Activated T-cell treated with anti-CD3 and anti-CD28 coated beads, Interleukin-2, amount 50 U/mL, for 1 hour (primary cell): ENCODE results near the gene NCBP2.

Experiments used
- DNase-seq: peaks from one replicate; pipeline ENCODE4 v3.0.0-alpha.2; 2020

The NCBP2 gene

DNA sequence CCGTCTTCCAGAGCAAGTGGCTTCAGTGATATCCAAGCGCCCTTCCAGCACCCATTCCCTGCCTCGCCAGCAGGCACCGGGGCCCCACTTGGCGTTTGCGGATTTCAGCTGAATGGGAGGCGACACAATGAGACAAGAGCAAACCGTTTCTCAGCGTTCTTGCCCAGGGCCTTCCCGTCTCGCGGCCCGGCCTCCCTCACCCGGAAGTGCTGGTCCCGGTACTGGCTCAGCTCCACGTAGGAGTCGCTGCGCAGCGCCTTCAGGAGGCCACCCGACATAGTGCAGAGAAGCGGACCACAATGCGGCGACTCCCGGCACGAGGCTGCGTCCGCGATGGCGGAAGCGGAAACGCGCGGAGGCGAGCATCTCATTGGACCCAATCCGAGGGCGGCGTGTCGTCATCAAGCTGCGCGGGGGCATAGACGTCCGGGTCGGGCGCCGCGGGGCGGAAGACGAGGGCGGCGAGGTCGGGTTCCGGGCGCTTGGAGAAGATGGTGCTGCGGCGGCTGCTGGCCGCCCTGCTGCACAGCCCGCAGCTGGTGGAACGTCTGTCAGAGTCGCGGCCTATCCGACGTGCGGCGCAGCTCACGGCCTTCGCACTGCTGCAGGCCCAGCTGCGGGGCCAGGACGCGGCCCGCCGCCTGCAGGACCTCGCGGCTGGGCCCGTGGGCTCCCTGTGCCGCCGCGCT is at the start of gene NCBP2:
Gene NCBP2, minus strand, starts transcription at position 303 of the 689 bp plus-strand sequence. Its CDS starts 25 bp downstream, at position 278.
- peak; percentile 99 for DNase-seq

DNA sequence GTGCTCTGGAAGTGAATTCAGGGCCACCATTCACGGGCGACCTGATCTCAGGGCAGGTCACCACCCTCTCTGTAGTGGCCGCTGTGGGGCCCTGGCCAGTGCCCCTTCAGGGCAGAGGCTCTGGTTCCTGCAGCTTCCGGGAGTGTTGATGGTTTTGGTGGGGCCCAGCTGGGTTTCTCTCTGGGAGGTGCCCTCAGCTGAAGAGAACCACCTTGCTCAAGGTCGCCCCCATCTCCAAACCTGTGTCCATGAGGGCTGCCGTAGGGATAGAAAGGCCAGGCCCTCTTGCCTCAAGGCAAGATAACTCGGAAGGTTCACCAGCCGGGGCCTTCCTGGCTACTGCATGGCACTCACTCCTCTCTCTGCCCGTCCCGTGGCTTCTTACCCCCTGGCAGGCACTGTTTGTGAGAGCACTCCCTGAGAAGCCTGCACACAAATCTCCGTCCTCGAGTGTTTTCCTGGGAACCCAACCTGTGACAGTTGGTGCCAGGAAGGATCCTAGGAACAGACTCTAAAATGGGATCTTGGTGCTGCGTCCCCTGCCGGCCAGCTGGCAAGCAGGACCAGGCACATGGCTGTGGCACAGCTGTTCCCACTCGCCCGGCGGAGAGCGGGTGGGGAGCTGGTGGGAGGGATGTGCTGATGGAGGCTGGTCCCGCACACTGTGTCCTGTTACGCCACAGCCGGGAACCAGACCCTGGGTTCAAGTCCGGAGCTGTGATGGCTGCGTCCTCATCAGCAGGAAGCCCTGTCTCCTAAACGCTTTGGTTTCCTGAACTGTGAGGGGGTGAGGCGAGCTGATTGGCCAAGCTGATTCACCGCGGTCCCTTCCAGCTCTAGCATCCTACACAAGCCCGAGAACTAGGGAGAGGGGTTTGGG is 49.5 kb upstream of the NCBP2 start:
- no peak for DNase-seq

DNA sequence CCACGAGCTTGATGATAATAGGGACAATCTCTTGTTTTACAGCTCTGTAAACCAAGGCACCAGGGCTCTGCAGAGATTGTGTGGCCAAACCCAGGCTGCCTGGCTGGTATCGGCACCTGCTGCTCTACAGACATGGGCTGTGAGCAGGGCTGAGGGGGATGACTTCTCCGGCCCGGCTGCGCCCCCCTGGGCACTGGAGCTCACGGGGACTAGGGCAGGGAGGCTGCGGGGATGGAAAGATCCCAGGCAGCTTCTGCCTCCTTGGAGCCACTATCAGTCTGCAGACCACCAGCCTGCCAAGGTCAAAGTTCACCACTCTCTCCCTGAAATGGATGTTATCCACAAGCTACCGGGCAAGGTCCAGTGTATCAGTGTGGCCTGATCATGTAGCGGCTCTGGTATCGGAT is 48.3 kb upstream of the NCBP2 start:
- no peak for DNase-seq

DNA sequence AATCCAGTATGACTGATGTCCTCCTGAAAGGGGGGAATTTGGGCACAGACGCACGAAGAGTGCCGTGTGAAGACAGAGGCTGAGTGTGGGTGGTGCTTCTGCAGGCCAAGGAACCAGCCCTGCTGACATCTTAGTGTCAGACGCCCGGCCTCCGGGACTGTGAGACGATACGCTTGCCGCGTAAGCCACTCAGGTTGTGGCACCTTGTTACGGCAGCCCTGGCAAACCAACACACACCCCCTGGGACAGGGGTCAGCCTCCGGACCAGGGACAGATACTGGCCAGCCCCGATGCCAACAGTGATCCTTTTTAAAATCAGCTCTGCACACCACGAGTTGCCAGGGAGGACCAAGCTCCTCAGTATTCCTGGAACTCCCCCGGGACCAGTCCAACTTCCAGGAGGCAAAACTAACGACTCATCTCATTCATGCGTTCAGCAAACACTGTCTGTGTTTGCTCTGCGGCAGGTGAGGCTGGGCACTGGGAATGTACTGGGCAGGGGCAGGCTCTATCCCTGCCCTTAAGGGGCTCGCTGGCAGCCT is 47.5 kb upstream of the NCBP2 start:
- no peak for DNase-seq

DNA sequence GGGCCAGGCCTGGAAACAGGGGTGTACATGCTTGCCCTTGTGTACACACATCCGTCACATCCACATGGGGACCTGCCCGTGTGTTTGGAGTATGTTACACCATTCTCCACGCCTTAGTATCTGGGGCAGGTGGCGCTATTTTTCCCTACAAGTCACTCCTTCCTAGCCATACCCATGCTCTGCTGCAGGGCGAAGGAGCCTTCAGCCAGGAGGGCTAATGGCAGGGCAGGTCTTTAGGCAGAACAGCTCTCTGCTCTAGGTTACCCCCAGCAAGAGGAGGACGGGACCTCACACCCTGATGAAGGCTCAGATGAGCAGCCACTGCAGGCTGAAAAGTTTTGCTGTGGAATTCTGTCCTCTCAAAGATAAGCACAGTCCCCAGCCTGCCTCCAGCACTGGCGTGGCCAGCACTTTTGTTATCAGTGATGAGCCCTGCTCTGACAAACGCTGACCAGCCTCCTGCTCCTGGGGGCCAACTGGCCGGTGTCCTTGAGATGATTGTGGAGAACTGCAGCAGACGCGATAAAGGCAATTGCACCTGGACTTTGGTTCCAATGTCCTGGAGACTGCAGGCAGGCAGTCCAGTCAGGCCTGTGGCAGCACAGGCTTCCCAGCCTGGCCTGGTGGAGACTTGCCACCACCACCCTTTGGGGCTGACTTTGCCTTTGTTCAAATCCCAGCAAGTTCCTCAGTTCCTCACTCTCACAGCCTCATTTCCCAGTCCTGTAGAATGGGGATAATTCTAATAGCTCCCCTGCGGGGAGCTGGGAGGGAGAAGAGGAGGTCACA is 46.1 kb upstream of the NCBP2 start:
- no peak for DNase-seq

DNA sequence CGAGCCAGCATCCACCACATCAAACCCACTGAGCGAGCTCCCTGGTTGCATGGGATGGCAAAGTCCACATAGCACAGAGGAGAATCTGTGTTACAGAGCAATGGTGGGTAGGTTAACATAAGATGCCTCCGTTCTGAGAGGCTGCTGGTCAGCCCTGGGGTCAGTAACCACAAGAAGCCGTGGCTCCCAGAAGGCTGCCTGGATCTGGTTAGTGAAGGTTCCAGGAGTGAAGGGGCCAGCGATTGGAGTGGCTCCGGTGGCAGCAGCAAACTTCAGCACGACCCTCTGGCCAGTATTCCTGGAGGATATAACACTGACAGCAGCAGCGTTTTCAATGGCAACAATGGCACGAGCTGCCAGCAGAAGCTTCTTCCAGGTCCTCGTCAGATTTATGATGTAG is 44.7 kb upstream of the NCBP2 start:
- DNase-seq: no peak

DNA sequence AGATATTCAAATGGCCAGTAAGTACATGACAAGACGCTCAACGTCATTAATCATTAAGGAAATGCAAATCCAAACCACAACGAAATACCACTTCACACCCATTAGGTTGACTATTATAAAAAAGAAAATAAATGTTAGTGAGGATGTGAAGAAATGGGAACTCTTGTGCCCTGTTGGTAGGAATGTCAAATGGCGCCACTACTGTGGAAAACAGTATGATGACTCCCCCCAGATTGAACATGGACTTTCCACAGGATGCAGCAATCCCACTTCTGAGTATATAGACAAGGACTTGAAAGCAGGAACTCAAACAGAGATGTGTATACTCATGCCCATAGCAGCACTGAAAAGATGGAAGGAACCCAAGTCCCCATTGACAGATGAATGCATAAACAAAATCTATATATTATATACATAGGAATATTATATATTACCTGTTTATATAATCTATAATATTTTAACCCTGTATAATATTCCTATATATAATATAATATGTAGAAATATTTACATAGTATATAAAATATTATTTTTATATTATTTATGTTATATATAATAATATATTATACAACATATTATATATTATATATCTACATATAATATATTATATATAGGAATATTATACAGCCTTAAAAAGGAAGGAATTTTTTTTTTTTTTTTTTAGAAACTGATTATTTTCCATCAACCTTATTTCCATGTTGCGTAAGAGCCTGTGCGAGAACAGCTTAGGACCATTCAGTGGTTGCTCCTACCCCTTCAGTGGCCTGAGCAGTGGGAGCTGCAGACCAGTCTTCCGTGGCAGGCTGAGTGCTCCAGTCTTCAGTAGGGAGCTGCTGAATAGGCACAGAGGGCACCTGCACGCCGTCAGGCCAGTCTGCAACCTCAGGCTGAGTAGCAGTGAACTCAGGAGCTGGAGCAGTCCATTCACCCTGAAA is 43.9 kb upstream of the NCBP2 start:
- DNase-seq: no peak

DNA sequence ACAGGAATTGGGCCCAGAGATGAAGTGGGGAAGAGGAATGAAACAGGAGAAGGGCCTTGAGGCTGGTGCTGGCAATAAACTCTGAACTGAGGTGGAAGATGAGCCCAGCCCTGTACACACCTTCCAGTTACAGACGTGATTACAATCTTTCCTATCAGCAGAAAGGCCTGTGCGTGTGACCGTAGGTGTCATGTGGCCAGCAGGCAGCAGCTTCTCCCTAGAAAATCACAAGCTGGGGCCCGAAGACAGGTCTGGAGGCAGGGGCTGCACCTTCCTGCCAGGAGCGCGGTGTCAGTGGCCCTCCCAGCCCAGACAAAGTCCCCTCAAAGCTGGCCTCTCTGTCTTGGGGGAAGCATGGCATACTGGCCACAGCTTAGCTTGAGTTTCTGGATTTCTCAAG is 43.0 kb upstream of the NCBP2 start:
- no peak for DNase-seq

DNA sequence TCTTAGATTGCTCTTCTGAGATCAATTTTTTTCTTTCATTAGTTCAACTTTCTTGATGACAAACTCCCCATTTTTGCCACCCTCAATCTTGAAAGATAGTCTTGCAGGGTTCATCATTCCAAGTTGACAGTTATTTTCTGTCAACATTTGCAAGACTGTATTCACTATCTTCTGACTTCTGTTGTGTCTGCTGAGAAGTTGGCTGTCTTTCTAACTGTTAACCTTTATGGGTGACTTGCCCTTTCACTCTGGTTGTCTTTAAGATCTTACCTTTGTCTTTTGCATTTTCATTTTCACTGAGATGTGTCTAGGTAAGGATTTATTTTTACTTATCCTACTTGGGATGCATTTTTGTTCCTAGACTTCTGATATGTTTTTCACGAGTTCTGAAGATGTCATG is 40.9 kb upstream of the NCBP2 start:
- DNase-seq: no peak

DNA sequence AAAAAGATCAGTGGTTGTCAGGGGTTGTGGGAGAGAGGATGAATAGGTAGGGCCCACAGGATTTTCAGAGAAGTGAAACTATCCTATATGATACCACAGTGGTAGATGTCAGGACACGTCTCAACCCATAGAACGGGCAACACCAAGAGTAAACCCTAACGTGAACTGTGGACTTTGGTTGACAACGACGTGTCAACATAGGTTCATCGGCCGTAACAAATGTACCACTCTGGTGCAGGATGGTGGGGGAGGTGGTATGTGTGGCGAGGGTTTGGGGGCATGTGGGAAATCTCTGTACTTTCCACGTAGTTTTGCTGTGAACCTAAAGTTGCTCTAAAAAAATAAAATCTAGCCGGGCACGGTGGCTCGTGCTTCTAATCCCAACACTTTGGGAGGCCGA is 39.3 kb upstream of the NCBP2 start:
- DNase-seq: no peak

DNA sequence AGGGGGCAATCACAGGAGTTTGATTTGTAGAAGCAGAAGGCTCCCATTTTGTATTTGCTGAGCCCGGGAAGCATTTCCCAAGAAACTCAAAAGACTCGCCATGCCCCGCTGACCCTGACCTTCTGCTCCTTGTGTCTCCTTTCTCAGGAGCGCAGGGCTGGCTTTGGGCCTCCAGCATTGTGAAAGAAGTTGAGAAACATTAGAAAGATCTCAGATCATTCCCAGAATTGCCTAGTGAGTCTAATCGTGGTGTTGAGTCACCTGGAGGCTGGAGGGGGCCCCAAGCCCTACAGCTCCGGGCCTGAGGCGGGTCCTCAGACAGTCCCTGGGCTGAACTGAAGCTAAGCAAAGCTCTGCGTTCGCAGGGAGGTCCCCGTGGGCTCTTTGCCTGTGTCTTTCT is 37.2 kb upstream of the NCBP2 start:
- DNase-seq: no peak

DNA sequence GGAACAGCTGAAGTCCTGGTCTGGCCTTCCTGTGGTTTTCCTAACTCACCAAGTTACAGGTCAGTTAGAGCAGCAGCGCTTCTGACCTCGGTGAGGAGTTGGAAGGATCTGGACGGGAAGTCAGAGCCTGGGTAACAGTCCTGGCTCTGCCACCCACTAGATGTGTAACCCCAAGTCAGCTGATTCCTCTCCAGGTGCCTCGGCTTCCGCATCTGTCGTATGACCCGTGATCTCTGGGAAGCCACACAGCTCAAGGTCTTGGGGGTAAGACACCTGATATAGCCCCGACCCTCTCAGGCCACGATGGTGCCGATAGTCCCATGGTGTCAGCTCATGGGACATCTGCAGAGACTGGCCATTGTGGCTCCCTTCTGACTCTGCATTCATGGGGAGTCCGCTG is 34.6 kb upstream of the NCBP2 start:
- DNase-seq: no peak

DNA sequence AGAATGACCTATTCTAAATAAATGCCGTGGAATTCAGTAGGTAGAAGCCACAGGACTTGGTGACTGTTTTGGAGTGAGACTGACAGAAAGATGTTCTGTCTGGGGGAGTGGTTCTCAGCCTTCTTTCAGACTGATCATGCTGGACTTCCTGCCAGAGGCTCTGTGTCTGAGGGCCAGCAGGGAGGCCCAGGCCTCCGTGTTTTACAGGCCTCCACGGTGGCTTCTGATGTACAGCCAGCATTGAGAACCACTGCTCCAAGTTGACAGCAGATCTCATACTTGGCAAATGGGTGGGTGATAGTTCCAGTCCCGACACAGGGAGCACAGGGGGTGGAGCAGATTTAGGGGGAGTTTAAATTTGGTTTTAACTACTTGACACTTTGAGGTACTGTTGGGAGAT is 33.0 kb upstream of the NCBP2 start:
- DNase-seq: no peak

DNA sequence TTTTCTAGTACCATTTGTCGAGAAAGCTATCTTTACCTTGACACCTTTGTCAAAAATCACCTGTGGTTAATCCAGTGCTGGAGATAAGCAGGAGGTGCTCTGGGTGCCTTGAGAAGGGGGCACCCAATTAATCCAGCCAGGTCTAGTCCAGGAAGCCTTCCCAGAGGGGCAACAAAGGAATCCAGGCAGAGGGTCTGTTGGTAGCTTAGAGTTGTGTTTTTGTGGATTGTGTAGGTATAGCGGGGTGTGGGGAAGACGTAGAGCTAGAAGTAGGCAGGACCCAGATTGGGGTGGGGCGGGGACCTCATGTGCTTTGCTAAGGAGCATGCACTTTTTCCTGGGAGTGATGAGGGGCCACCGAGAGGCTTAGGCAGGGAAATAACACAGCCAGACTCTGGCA is 32.3 kb upstream of the NCBP2 start:
- no peak for DNase-seq

DNA sequence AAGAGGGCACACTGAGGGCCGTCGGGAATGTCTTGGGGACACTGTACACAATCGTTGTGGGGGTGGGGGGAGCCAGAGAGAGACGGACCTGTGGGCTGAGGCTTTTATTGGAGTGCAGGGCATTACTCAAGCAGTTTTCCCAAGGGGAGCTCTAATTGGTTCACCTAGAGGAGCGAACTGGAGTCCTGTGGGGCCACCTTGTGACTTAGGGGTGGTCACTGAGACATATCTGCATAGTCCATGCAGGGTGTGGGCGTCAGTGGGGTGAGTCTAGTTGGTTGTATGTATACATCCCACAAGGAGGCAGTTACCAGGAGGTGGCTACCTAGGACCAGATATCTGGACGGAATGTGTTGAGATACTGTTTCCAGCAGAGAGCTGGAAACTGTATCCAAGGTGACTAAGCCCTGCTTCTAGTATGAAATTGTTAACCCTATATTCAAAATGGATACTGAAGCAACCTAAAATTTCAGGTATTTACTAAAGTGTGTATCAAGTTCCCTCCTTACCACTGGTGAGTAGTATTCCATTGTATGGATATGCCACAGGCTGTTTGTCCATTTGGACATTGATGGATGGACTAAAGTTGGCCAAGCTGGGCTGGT is 28.9 kb upstream of the NCBP2 start:
- no peak for DNase-seq

DNA sequence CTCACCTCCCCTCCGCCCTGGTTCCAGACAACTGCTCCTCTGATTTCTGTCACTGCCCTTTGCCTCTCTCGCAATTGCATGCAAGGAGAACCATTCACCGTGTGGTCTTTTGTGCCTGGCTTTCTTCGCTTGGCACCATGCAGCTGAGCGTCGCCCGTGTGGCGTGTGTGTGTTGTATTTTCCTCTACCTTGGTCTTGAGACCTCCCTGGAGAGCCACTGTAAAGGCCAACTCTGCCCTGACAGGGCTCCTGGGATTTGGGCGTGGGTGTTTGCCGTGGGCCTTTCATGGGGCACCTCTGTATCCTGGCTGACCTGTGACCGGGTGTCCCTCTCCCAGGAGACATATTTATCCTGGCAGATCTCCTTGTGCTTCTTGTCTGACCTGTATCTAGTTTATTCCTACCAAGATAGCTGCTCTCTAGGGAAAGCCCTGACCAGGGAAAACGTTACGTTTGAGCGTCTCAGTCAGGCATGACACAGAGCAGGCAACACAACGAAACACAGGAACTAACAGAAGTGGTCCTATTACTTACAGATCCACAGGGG is 28.3 kb upstream of the NCBP2 start:
- DNase-seq: no peak

DNA sequence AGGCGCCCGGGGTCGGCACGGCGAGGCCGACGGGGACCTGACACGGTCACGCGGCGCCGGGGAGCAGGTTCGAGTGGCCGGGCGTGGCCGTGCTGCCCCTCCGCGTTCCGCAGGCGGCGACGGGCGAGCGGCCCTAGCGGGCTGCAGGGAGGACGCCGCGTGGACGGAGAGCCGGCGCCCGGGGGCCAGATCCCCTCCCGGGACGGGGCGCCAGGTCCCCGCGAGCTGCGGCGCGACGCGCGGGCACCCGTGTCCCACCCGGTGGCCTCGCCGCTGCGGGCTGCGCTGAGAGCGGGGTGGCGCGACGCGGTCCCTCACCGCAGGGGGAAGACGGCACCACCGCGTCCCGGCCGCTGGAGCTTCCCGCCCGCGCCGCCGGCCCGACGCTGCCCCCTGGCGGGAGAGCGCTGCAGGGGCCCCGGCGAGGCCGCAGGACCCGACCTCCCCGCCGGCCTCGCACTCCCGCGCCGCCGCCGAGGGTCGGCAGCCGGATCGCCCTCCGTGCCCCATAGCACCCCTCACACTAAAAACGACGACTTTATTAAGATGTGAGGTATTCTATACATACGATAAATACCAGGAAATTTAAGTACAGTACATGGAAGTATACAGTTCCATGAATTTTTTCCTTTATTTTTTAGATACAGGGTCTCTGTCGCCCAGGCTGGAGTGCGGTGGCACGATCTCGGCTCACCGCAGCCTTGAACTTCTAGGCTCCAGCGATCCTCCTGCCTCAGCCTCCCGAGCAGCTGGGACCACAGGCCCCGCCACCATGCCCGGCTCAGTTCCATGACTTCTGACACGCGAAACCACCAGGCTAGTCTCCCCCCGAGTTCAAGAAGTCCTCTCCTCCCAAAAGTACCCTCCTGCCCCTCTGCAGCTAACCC is 27.6 kb upstream of the NCBP2 start:
- DNase-seq: peak; percentile 79

DNA sequence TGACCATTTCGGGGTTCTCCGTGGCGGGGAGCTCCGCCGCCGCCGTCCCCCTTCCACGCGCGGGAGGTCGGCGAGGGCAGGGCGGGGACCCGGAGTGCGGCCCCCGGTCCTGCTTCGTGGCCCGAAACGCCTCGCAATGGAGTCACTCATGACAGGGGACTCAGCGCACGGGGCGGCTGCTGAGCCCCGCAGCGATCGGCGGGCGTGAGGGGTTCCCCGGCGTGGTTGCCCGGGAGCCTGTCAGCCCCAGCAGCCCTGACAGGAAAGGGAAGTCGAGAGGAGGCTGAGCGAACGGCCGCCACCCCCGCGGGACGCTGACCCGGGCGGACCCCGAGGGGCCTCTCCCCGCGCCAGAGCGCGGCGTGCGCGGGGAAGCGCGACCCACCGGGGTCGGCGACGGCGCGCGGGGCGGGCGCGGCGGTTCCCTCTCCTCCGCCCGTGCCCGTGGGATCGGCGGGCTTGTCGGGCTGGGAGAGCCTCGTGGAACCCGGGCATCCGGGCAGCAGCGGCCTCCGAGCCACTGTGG is 26.9 kb upstream of the NCBP2 start:
- DNase-seq: peak; percentile 61

DNA sequence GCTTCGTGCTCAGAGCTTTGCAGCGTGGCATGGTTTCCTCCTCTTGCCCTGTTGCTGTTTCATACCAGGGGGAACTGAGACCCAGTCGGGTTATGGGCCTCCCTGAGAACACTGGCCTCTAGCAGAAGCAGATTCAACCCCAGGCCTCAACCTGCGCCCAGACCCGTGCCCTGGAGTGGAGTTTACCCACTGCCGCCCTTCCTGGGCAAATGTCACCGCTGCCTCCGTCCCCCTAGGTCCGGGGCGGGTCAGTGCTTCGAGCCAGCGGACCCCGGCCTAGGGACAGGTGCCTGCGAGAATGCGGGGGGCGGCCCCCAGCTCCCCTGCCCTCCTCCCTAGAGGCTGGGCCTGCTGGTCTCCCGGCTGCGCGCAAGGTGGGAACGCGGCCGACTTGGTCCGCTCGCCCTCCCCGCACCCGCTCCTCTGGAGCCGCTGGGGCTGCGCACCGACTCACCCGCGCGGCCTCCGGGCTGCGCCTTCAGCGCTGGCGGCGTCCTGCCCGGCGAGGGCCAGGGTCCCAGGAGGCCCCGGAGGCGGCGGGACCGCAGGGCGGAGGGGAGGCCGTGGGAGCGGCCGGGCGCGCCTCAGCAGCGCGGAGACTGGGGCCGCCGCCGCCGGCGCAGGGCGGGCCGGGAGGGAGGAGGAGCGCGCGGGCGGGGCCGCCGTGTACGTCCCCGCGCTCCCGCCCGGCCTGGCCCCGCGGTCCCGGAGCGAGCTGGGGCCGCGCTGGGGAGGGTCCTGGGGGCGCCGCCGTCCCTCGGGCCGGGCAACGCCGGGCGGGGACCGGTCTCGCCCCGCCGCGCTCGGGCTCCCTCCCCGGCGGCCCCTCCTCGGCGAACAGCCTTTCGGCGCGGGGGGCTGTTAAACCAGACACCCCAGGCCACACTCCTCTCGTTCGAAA is 26.2 kb upstream of the NCBP2 start, which contains the start of gene PIGZ:
Gene PIGZ, minus strand, starts transcription at position 601 of the 901 bp plus-strand sequence. CDS start 16,802 bp downstream, outside the sequence.
- DNase-seq: peak; percentile 63
